HG03575 (cell line): ENCODE data around the gene KDM2A.

Experiments
- ATAC-seq: cut with Tn5 transposase; IDR thresholded peaks from one replicate; pipeline ENCODE4 v1.9.1; 2021; ENCODE audit not compliant: unreplicated experiment, insufficient number of reproducible peaks, low FRiP score; ENCODE audit errors: extremely low read depth

The KDM2A gene

GRCh38 chr11:67303835-67304411 is 184.9 kb downstream of the KDM2A start:
- no peak for ATAC-seq

DNA sequence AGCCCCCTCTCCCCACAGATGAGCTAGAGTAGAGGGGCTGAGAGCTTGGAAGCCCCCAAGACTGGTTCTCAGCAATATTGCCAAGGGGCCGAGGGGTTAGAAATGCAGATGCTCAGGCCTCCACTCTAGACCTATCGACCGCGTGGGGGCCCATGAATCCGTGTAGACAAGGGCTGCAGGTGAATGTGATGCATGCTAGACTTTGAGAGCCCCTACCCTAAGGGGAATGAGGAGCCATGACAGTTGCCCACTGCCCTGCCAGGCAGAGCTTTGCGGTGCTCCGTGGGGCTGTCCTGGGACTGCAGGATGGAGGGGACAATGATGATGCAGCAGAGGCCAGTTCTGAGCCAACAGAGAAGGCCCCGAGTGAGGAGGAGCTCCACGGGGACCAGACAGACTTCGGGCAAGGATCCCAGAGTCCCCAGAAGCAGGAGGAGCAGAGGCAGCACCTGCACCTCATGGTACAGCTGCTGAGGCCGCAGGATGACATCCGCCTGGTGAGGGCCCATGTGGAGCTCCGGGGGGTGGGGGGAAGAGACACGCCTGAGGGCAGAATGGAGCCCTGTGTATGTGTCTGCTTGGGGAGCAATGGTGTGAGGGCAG is 185.5 kb downstream of the KDM2A start:
- no peak for ATAC-seq

DNA sequence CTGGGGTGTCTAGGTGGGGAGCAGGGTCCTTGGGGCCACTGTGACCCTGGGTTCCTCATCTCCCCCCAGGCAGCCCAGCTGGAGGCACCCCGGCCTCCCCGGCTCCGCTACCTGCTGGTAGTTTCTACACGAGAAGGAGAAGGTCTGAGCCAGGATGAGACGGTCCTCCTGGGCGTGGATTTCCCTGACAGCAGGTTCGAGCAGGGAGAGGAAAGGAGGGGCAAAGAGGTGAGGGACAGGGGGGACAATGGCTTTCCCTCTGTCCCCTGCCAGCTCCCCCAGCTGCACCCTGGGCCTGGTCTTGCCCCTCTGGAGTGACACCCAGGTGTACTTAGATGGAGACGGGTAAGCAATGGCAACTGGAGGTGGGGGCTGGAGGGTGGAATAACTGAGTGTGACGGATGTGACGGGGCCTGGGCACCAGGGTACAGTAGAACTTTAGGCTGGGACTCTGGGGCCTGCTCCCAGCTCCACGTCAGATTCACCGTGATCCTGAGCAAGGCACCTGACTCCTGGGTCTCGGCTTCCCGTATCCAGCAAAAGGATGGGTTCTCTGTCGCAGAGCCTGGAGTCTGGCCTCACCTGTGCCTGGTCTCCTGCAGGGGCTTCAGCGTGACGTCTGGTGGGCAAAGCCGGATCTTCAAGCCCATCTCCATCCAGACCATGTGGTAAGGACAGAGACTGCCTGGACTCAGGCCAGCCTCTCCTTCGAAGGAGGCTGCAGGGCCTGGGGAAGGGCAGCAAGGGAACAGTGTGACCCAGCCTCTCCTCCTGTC is 187.9 kb downstream of the KDM2A start:
- ATAC-seq, result no peak

- no peak for ATAC-seq
Observed at GRCh38 chr11:67307545-67308001, 188.5 kb downstream of the KDM2A start.
